H1 (cell line): ENCODE data around the gene DAZAP2. TPM values are rescaled to one million over a fixed set of nuclear protein-coding genes. Genes with fewer than 3 reads are reported as not detected.
A peak's percentile ranks its signal among the peaks of the same experiment; 100 is the strongest.

Experiments
- ASH2L ChIP-seq: fragments of 200-600, 300-600 bp; sonication (generic); IDR thresholded peaks from one replicate; pipeline ENCODE4 v1.7.1; 2017; ENCODE audit warnings: low read length
- BRCA1 ChIP-seq: IDR thresholded peaks from 2 replicates; pipeline ENCODE4 v1.6.1; 2012; ENCODE audit warnings: low read depth, low read length, improper control_type of control experiment
- CBX5 ChIP-seq: fragments of 300-800, 300-1000 bp; sonication (generic); IDR thresholded peaks from 2 replicates; pipeline ENCODE4 v1.7.1; 2016; ENCODE audit warnings: antibody characterized with exemption, low read length, low read depth
- CEBPB ChIP-seq: IDR thresholded peaks from 2 replicates; pipeline ENCODE4 v1.6.1; 2012; ENCODE audit warnings: low read depth, low read length
- EGR1 ChIP-seq: IDR thresholded peaks from 2 replicates; pipeline ENCODE4 v1.6.1; 2011; ENCODE audit warnings: low read depth, low read length, borderline replicate concordance
- EP300 ChIP-seq, 2 experiments: IDR thresholded peaks; 1 replicate in 1 of 2; 2 replicates in 1 of 2; pipeline ENCODE4 v1.6.1; 2011 to 2012; ENCODE audit warnings: low read depth in 2 of 2, low read length in 2 of 2, mild to moderate bottlenecking in 2 of 2, borderline replicate concordance in 1 of 2, inconsistent platforms in 1 of 2, moderate library complexity in 1 of 2
- EZH2 ChIP-seq: fragments of 200-600 bp; sonication (generic); IDR thresholded peaks from 2 replicates; pipeline ENCODE4 v1.7.1; 2012; ENCODE audit warnings: low read depth, mild to moderate bottlenecking, moderate library complexity, low read length, inconsistent platforms; ENCODE audit not compliant: severe bottlenecking
- HDAC6 ChIP-seq: IDR thresholded peaks from one replicate; pipeline ENCODE4 v1.7.1; 2012; ENCODE audit warnings: low read depth, mild to moderate bottlenecking, inconsistent platforms, low read length, moderate library complexity
- JUN ChIP-seq: IDR thresholded peaks from 2 replicates; pipeline ENCODE4 v1.6.1; 2011; ENCODE audit warnings: low read depth, mild to moderate bottlenecking, improper control_type of control experiment, low read length
- MAX ChIP-seq: IDR thresholded peaks from 2 replicates; pipeline ENCODE4 v1.6.1; 2012; ENCODE audit warnings: inconsistent platforms
- NANOG ChIP-seq: IDR thresholded peaks from 2 replicates; pipeline ENCODE4 v1.6.1; 2011; ENCODE audit warnings: low read length, low read depth, mild to moderate bottlenecking, inconsistent platforms; ENCODE audit not compliant: insufficient read depth, poor library complexity, severe bottlenecking
- NRF1 ChIP-seq: IDR thresholded peaks from 2 replicates; pipeline ENCODE4 v1.6.1; 2011; ENCODE audit warnings: mild to moderate bottlenecking, low read depth, low read length, improper control_type of control experiment
- RBBP5 ChIP-seq: IDR thresholded peaks from 2 replicates; pipeline ENCODE4 v1.7.1; 2012; ENCODE audit warnings: low read depth, mild to moderate bottlenecking, inconsistent platforms, low read length, moderate library complexity, borderline replicate concordance
- SAP30 ChIP-seq: fragments of 300-600 bp; sonication (generic); IDR thresholded peaks from 2 replicates; pipeline ENCODE4 v1.7.1; 2012; ENCODE audit warnings: low read length, moderate library complexity, mild to moderate bottlenecking, inconsistent platforms; ENCODE audit not compliant: insufficient read depth, insufficient replicate concordance
- SP1 ChIP-seq: IDR thresholded peaks from 2 replicates; pipeline ENCODE4 v1.6.1; 2011; ENCODE audit warnings: low read depth, low read length
- TAF1 ChIP-seq: IDR thresholded peaks from 2 replicates; pipeline ENCODE4 v1.6.1; 2011; ENCODE audit warnings: mild to moderate bottlenecking, low read depth, low read length
- TBP ChIP-seq: IDR thresholded peaks from 2 replicates; pipeline ENCODE4 v1.6.1; 2011; ENCODE audit warnings: low read depth, low read length, improper control_type of control experiment
- TEAD4 ChIP-seq: IDR thresholded peaks from 2 replicates; pipeline ENCODE4 v1.6.1; 2012; ENCODE audit warnings: low read depth, low read length, inconsistent platforms, mixed read lengths
- polyA plus RNA-seq, 7 experiments: library from polyadenylated mRNA; depleted of rRNA in 3 of 7; stranded (reverse) in 5 of 7; unstranded in 2 of 7; fragments of >200 nt in 5 of 7; fragments of 200-250 nt in 2 of 7; gene quantifications; 1 replicate in 5 of 7; 2 replicates in 1 of 7; 4 replicates in 1 of 7; pipeline versions ENCODE4 v1.2.1 to v1.2.3, GENCODE V29; 2011 to 2013; ENCODE audit warnings: missing spikeins in 2 of 7, mixed read lengths in 2 of 7
- total RNA-seq: library from RNA; stranded (reverse); fragmentation: NEBNext Ultra II Directional; extraction: Animal tissue kit (Norgen Biotek cat#: 25700); gene quantifications from 2 replicates; pipeline ENCODE4 v1.2.1, GENCODE V29; 2021
- TF ChIP-seq, protein P1 (sequence below), 3 experiments: IDR thresholded peaks; 1 replicate in 2 of 3; 2 replicates in 1 of 3; pipeline versions ENCODE4 v1.5.1 to v1.6.1; 2011; ENCODE audit warnings: low read length in 3 of 3, mild to moderate bottlenecking in 3 of 3, inconsistent platforms in 2 of 3, low read depth in 1 of 3, moderate library complexity in 1 of 3; ENCODE audit not compliant: insufficient read depth in 1 of 3; ENCODE audit errors: control extremely low read depth in 1 of 3

The DAZAP2 gene
- total and polyA plus RNA-seq, 2 of the 8 experiments (the other 6 are each of a cell fraction or from before 2014, with no cell fraction given), result 27.1 to 77.2 TPM

DNA sequence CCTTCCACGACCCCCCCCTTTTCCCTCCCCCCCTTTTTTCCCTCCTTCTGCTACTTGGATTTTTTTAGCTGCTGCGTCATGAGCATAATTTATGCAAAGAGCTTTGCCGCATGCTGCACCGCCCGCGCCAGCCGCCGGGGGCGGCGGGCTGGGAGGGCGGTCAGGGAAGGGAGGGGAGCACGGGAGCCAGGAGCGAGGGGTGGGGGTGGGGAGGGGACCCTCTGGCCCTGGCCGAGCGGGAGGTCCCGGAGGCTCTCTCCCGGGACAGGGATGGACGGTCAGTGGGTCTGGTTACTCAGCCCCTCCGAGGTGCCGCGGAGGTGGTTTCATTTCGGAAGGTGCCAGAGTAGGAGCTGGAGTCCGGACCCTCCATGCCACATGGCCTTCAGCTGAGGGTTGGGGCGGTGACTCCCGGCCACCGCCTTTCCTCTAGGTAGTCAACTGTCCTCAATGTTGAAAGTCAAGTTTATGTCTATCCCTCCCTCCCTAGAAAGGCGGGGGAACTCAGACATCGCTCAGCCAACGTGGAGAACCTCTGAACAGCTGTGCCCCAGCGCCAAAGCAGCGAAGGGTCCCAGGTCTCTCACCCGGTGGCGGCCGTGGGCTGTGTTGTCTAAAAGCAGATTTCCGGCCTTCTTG lies 20.5 kb upstream of the DAZAP2 start, which contains the start of gene POU6F1 (continued):
- TF ChIP-seq EZH2, result no peak
- TF ChIP-seq SAP30, result no peak
- TF ChIP-seq JUN, result no peak
- TF ChIP-seq CEBPB, result no peak
- TF ChIP-seq BRCA1, result no peak
- TF ChIP-seq TBP, result no peak
- TF ChIP-seq MAX, result peak; percentile 65; the same call in 1 of the 2 replicates
- TF ChIP-seq NRF1, result no peak
- no peak for TF ChIP-seq TAF1
- TF ChIP-seq EP300 (IDR thresholded peaks at IDR 0.05; ENCODE audit: borderline replicate concordance in 1 of 2, low read depth in 2 of 2, low read length in 2 of 2), result peak in 1 of 2 experiments; percentile 64; a peak in 1 of 3 replicates
- no peak for TF ChIP-seq HDAC6
- peak; percentile 71 for TF ChIP-seq ASH2L
- TF ChIP-seq EGR1, result no peak
- TF ChIP-seq, protein P1, sequence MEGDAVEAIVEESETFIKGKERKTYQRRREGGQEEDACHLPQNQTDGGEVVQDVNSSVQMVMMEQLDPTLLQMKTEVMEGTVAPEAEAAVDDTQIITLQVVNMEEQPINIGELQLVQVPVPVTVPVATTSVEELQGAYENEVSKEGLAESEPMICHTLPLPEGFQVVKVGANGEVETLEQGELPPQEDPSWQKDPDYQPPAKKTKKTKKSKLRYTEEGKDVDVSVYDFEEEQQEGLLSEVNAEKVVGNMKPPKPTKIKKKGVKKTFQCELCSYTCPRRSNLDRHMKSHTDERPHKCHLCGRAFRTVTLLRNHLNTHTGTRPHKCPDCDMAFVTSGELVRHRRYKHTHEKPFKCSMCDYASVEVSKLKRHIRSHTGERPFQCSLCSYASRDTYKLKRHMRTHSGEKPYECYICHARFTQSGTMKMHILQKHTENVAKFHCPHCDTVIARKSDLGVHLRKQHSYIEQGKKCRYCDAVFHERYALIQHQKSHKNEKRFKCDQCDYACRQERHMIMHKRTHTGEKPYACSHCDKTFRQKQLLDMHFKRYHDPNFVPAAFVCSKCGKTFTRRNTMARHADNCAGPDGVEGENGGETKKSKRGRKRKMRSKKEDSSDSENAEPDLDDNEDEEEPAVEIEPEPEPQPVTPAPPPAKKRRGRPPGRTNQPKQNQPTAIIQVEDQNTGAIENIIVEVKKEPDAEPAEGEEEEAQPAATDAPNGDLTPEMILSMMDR (IDR thresholded peaks at IDR 0.05; ENCODE audit: control extremely low read depth in 1 of 3, insufficient read depth in 1 of 3, low read depth in 1 of 3, low read length in 3 of 3), result peak; percentile 29 to 56 (median 48)
- TF ChIP-seq TEAD4, result no peak
- no peak for TF ChIP-seq CBX5
- no peak for TF ChIP-seq SP1
- TF ChIP-seq RBBP5, result peak; percentile 46; the same call in 1 of the 2 replicates
- TF ChIP-seq NANOG, result no peak
